Esophagus squamous epithelium (tissue), 4 donors: ENCODE data around the gene SEC22C.

Experiments used
- CTCF ChIP-seq, 6 experiments: fragments of 450-650 bp in 4 of 6; fragments of 200-600 bp in 2 of 6; sonication (generic) in 2 of 6; IDR thresholded peaks; one replicate each; pipeline ENCODE4 v1.5.1; 2016 to 2019; ENCODE audit warnings: antibody characterized with exemption in 6 of 6, mild to moderate bottlenecking in 4 of 6, moderate library complexity in 4 of 6
- POLR2A ChIP-seq, 4 donors: fragments of 450-650 bp; IDR thresholded peaks; one replicate each; pipeline ENCODE4 v1.6.1; 2017; ENCODE audit warnings: antibody characterized with exemption in 4 of 4, mild to moderate bottlenecking in 4 of 4, moderate library complexity in 3 of 4

GRCh38 chr3:42513121-42513520 is 68.6 kb downstream of the SEC22C start:
- TF ChIP-seq CTCF (IDR thresholded peaks at IDR 0.05) = no peak
- TF ChIP-seq POLR2A (IDR thresholded peaks at IDR 0.05) = no peak
